Activated CD8-positive, alpha-beta memory T cell treated with anti-CD3 and anti-CD28 coated beads, Interleukin-2, amount 50 U/mL, for 4 hours (primary cell): ENCODE data around the gene RTL1.

Source experiments
- DNase-seq: peaks from one replicate; pipeline ENCODE4 v3.0.0-alpha.2; 2020

Gene RTL1

GRCh38 chr14:100898465-100898864 lies 5.1 kb downstream of the RTL1 start:
- no peak for DNase-seq

GRCh38 chr14:100896369-100897060 lies 7.0 kb downstream of the RTL1 start:
- no peak for DNase-seq

GRCh38 chr14:100895411-100895810 lies 8.1 kb downstream of the RTL1 start:
- DNase-seq: no peak

DNA sequence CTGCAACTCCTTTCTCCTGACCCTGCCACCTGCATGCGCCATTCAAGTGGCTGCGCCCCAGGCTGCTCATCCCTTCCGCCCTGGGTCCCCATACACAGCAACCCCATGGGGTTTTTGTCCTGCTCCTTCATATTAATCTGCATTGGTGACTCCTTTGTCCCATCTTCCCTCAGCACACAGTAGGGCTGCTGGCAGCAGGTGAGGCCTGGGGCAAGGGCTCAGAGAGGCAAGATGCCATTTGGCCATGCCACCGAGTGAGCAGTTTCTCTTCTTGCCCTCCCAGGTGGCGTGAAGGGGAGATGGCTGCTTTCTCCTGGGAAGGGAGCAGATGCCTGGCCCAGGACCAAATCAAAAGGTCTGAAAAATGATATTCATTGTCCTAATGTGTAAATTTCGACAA lies 9.1 kb downstream of the RTL1 start:
- no peak for DNase-seq

DNA sequence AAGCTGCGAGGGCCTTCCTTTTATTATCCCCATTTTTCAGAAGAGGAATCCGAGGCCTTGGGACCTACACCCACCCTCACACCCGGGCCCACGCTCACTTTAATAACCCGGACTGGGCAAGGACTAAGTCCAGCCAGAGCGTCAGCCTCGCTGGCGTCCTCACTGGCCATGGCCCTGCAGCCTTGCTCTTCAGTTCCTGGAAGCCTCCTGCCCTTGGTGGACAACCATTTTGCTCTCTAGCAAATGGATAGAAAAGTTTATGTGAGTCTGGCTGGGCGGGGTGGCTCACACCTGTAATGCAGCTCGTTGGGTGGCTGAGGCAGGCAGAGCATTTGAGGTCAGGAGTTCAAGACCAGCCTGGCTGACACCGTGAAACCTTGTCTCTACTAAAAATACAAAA lies 9.8 kb downstream of the RTL1 start:
- no peak for DNase-seq

GRCh38 chr14:100893228-100893601 lies 10.3 kb downstream of the RTL1 start:
- DNase-seq: no peak

DNA sequence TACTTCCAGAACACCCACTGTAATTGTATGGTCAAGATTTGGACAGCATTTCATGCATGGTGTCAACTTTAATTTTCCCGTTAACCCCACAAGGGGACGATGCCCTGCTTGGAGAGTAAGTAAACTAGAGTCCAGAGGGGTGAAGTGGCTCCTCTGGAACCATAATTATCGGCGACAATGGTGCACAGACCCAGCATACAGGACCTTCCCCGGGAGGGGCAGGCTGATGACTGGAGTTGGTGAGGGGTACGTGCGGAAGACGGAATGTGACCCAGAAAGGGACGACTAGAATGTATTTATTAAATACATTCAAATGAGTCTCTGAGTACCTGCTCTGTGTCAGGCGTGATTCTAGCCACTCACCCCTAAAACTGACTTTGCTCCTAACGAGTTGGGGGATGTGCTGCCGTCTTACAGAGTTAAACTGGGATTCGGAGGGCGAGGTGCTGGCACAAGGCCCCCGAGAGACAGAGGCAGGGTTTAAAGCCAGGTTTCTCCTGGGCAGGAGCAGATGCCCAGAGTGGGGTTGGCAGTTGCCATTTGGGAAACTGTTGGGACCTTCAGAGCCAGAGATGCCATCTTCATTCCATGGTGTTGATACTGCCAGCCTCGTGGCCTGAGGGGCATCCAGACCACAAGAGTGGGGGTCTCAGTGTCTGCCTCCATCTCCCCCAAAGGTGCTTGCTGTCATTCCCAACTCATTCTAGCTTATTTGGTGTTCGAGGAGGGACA lies 10.9 kb downstream of the RTL1 start:
- no peak for DNase-seq

DNA sequence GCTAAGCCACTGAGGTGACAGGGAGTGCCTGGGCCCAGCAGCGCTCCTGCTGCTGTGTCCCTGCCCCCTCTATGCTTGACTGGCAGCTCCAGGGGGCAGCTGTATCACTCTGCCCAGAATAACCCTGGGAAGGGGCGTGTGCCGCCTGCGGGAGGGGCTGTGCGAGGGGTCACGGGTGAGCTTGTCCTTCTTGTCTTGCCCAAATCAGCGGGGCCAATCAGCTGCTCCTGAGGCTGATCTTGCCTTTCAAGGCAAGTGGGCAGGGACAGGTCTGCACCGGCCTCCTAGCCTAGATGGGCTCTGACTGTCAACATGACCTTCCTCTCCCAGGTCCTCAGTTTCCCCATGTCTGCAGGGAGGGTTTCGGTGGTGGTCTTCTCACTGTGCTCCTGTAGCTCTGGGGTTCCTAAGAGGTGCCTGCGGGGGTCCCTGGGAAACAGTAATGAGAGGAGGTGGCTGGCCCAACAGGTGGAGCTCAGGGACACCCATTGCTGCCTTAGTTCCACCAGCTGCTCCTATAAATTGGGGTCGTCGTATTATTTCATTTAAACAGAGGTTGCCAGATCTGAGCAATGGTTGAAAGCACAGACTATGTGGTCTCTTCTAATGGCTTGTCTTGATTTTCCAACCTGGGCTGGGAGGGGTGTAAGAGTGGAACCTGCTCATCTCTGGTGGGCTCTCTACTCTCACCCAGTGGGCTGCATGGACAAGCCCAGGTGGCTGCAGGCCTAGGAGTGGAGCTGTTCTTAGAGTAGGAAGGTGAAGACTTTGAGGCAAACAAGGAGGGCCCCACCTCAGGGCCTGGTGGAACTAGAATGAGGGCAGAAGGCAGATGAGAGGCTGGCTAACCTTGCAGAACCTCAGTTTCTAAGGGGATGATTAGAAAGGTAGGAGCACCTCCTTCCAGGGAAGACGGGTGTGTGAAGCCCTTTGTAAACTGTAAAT lies 11.7 kb downstream of the RTL1 start:
- DNase-seq: no peak

DNA sequence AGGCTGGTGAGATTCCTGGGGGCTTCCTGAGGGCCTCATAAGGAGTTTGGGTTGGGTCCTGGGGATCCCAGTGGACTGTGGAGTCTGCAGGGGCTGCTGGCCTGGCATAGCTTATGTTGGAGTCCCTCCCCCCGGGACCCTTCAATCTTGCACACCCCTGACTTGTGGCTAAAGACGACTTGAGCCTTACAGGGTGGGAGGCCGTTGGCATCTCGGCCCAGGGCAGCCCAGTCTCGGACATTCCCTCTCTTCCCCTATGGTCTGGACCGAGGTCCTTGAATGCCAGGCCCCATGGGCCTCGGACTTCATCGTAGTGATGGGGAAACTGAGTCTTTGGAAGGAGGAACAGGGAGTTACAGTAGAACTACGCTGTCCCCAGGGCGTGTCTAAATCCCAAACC lies 12.5 kb downstream of the RTL1 start:
- peak; percentile 5 for DNase-seq

DNA sequence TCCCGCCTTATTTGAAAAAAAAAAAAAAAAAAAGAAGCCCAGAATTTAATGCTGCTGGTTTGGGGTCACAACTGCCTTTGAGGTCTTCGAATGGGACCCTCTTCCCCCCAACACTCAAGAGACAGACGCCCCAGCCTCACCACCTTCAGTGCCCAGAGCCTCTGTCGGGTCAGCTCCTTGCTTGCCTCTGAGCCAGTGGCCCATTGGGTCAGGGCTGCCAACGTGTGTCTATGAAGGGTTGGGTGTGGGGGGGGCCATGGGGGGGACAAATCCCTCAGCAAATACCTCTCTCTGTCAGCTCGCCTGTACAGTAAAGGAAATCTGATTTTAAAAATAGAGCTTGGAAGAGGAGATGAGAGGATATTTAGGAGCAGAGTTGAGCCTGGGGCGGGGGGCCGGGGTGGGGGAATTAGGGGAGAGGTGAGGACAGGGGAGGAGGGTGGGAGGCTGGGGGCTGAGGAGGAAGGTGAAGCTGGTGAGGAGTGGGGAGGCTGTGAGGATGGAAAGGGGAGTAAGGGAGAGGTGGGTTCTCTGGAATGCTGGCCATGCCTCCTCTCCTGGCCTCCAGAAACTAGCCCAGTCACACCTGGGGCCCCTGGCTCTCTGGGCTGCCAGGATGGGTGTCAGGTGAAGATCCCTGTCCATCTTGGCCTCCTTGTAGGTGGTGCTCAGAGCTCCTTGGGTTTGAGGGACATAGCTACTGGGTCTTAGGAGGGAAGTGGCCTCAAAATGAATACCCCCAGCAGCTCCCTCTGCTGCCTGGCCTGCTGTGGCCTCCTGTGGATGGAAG lies 13.3 kb downstream of the RTL1 start:
- peak; percentile 9 for DNase-seq

- no peak for DNase-seq
Measured at GRCh38 chr14:100889641-100890040, 13.9 kb downstream of the RTL1 start.

- no peak for DNase-seq
Measured at GRCh38 chr14:100888789-100889315, 14.7 kb downstream of the RTL1 start.

DNA sequence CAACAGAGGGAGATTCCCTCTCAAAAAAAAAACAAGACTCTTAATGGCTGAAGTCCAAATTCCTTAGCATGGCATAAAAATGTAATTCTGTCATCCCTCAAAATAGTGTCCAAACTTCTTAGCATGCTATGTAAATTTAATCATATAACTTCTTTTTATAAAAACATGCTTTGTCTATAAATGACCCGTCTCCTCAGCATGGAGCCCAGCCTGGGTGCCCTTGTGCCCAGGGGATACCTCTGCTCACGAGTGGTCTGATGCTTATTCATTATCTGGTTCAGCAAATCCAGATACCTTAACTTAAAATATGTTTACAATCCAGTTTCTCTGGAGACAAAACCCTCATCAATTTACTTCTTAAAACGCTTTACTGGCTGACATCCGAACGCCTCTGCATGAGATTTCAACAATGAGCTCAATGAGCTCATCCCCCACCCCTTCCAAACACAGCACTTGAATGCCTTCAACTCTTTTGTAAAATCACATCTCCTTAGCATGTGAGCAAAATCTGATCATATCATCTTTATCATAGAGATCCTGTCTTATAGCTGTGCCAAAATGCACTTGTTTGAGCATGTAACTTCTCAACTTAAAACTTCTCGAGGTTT lies 15.7 kb downstream of the RTL1 start:
- DNase-seq: no peak

DNA sequence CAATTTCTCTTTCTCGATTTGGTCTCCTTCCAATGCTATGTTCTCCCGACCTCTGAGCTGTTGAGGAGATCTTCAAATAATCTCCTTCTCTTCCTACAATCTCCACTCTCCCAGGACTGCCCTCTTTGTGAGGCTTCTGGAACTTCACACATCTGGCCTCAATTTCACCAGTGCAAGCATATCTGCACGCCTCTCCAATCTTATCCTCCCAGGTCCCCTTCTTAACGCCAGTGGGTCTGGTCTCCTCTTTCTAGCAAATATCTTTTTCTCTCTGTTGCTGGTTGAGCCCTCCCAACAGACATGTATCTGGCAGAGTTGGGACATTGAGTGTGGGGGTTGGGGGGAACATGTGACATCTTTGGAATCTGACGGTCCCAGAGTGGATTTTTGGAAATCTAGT lies 17.9 kb downstream of the RTL1 start:
- DNase-seq: no peak

GRCh38 chr14:100885196-100885595 lies 18.3 kb downstream of the RTL1 start:
- DNase-seq: peak; percentile 3

DNA sequence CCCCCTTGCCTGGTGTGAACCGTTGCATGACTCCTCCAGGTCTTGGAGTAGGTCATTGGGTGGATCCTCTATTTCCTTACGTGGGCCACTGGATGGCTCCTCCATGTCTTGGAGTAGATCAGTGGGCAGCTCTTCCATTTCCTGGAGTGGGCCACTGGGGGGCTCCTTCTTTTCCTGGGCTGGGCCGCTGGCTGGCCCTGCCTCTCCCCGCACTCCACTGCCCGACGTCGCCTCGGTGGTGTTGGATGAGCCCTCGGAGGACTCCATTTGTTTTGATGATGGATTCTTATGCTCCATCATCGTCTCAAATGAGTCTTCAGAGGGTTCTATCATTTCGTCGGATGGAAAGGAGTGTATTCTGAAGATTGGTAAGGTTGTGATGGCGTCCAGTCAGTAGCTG lies 19.1 kb downstream of the RTL1 start:
- DNase-seq: no peak

DNA sequence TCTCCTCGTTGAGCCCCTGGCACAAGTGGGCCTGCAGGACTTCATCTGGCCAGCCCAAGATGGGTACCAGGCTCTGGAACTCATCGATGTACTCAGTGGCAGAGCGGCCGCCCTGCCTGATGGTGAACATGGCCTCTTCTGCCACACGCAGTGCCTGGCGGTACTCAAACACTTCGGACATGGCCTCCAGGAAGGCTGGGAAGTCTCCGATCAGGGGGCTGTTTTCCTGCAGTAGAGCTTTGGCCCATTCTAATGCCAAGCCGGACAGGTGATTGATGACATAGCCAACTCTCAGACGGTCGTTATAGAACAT lies 19.8 kb downstream of the RTL1 start:
- DNase-seq: no peak

DNA sequence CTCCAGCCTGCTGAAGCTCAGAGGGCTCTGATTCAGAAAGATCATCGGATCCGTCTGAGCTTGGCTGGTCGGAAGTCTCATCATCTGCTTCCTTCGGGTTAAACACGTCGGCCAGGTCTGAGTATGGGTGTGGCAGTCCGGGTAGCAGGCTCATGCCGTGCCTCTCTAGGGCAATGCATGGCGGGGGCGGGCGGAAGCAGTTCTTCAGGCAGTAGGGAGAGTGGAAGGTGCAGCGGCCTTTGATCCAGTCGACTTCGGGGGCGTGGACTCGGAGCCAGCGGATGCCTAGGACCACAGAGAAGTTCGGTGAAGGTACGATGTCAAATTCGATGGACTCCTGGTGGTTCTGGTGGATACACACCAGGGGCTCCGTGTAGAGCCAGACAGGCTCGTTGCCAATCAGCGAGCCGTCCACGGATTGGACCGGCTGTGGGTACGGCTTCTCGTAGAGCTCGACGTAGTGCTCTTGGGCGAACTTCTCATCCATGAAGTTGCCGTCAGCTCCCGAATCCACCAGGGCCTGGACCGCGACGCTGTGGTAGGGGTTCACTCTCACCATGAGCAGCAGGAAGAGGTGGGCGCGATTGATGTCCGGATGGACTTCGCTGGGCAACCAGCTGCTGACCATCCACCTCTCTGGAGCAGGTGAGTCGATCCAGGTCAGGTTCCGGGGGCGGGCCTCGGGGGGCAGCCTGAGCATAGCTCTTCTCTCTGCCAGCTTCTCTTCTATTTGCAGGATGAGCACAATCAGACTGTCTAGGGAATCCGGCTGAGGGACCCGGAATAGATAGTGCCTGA lies 20.3 kb downstream of the RTL1 start:
- DNase-seq: no peak

GRCh38 chr14:100882026-100882967 lies 21.2 kb downstream of the RTL1 start:
- no peak for DNase-seq
